GM19438 (cell line): ENCODE data around the gene NFKBIE.
A peak's percentile ranks its signal among the peaks of the same experiment; 100 is the strongest.

Experiments
- ATAC-seq: cut with Tn5 transposase; IDR thresholded peaks from one replicate; pipeline ENCODE4 v1.9.1; 2021; ENCODE audit warnings: low read depth; ENCODE audit not compliant: unreplicated experiment

The NFKBIE gene

GRCh38 chr6:44229376-44230033, 35.8 kb downstream of the NFKBIE start:
- ATAC-seq = no peak

GRCh38 chr6:44228836-44229235, 36.5 kb downstream of the NFKBIE start:
- no peak for ATAC-seq

- no peak for ATAC-seq
Measured at GRCh38 chr6:44228433-44228832, 36.9 kb downstream of the NFKBIE start.

GRCh38 chr6:44228031-44228430, 37.3 kb downstream of the NFKBIE start:
- no peak for ATAC-seq

GRCh38 chr6:44227148-44227793, 38.1 kb downstream of the NFKBIE start:
- ATAC-seq = no peak

- ATAC-seq = no peak
Measured at GRCh38 chr6:44226368-44227147, 38.8 kb downstream of the NFKBIE start.

GRCh38 chr6:44225579-44226325, 39.6 kb downstream of the NFKBIE start:
- no peak for ATAC-seq

GRCh38 chr6:44224965-44225305, 40.4 kb downstream of the NFKBIE start:
- no peak for ATAC-seq

GRCh38 chr6:44224029-44224964, 41.1 kb downstream of the NFKBIE start:
- peak; percentile 13 for ATAC-seq

GRCh38 chr6:44223319-44224028, 41.9 kb downstream of the NFKBIE start, which contains the start of gene SLC29A1:
TSS of gene SLC29A1 (plus strand) at chr6:44223595. CDS start at chr6:44227314, 3,719 bp downstream.
- peak; percentile 41 for ATAC-seq

- no peak for ATAC-seq
Measured at GRCh38 chr6:44222486-44223318, 42.6 kb downstream of the NFKBIE start.

GRCh38 chr6:44221961-44222335, 43.4 kb downstream of the NFKBIE start:
- no peak for ATAC-seq

GRCh38 chr6:44221291-44221960, 43.9 kb downstream of the NFKBIE start:
- ATAC-seq = peak; percentile 45

GRCh38 chr6:44220913-44221290, 44.4 kb downstream of the NFKBIE start:
- no peak for ATAC-seq

- ATAC-seq = no peak
Measured at GRCh38 chr6:44219815-44220784, 45.3 kb downstream of the NFKBIE start.

- peak; percentile 46 for ATAC-seq
Measured at GRCh38 chr6:44219053-44219814, 46.1 kb downstream of the NFKBIE start.
